ENCODE results near the gene KLRC4.
A peak's percentile ranks its signal among the peaks of the same experiment; 100 is the strongest.

The KLRC4 gene

GRCh38 chr12:10366875-10367274, 42.7 kb downstream of the KLRC4 start:
- no peak for DNase-seq

- no peak for DNase-seq
Measured at GRCh38 chr12:10365696-10366405, 43.7 kb downstream of the KLRC4 start.

GRCh38 chr12:10364815-10365622, 44.5 kb downstream of the KLRC4 start:
- DNase-seq = peak; percentile 44

- no peak for DNase-seq
Measured at GRCh38 chr12:10363914-10364814, 45.4 kb downstream of the KLRC4 start.

GRCh38 chr12:10363658-10363913, 46.0 kb downstream of the KLRC4 start:
- no peak for DNase-seq

- no peak for DNase-seq
Measured at GRCh38 chr12:10362828-10363657, 46.5 kb downstream of the KLRC4 start.

GRCh38 chr12:10362325-10362724, 47.2 kb downstream of the KLRC4 start:
- DNase-seq = no peak

- no peak for DNase-seq
Measured at GRCh38 chr12:10361622-10362021, 47.9 kb downstream of the KLRC4 start.

GRCh38 chr12:10361084-10361483, 48.5 kb downstream of the KLRC4 start:
- no peak for DNase-seq

GRCh38 chr12:10358969-10359368, 50.6 kb downstream of the KLRC4 start:
- no peak for DNase-seq

- DNase-seq = no peak
Measured at GRCh38 chr12:10358131-10358530, 51.4 kb downstream of the KLRC4 start.
